ENCODE data around the gene MAPKAP1. TPM values are rescaled to one million over a fixed set of nuclear protein-coding genes. Genes with fewer than 3 reads are reported as not detected.

The MAPKAP1 gene
- total RNA-seq, 2 experiments from 2014 or later = 66.2 to 78.8 TPM

DNA sequence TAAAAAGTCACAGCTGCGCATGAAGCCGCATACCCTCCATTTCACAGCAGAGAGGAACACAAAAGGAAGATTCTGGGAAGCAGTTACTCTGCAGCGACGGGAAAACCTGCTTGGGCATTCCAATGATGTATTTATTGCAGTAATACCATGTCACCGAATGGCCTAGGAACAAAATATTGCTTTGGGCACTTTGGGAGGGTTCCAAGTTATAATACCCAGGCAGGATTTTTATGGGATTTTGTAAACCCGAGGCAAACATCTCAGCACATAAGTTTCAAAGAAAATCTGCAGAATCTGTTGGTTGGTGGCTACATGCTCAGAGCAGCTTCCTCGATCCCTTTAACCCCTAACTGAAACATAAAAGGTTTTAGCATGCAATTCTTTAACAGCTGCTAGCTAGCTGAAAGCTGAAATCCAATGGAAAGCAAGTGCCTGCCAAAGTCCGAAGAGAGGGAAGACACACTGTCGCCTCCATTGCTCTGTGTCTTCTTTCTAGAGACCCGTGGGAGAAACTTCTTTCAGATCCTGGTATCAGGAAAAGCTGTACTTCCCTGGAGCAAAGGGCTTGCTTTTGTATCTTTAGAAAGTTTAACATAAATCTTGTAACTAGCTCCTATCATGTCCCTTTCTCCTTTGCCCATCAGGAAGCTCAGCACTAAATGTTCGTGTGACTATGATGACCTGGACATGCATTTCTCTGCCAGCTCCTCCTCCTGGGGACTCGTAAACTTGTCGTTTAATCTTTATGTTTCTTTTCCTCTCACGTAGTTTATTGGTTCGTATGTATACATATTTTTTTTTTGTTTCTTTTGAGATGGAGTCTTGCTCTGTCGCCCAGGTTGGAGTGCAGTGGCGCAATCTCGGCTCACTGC lies 195.0 kb downstream of the MAPKAP1 start:
- no TSS peak for BruUV-seq (replicated peaks)
- CTCF ChIA-PET (ENCODE audit: unreplicated experiment) = no interaction called here
- Histone ChIP-seq H3K4me1 (ENCODE audit: insufficient read depth, low read length, poor library complexity, severe bottlenecking) (no peaks in the 10 kb centered on the region), H4K20me1 (ENCODE audit: insufficient read depth, low read length) (no peaks in the 10 kb centered on the region; the same call in 1 of the 2 replicates), H2AFZ (ENCODE audit: low read length) (no peak overlapping the region), H3K4me2 (ENCODE audit: low read length) (no peak overlapping the region), H3K4me3 (ENCODE audit: low read depth, low read length, poor library complexity, severe bottlenecking) (no peak overlapping the region), H3K79me2 (ENCODE audit: insufficient read depth, low read depth, low read length) (no peaks in the 10 kb centered on the region), H3K27ac (ENCODE audit: low read depth, low read length, poor library complexity, severe bottlenecking) (no peak overlapping the region), H3K9me3 (ENCODE audit: low read length) (no peaks in the 10 kb centered on the region), H3K36me3 (ENCODE audit: insufficient read depth, low read length) (no peaks in the 10 kb centered on the region), H3K9me2 (ENCODE audit: insufficient read depth, low read length) (no peaks in the 10 kb centered on the region)
- no peak for DNase-seq (ENCODE audit: low spot score)
- intact Hi-C loops (cut with micrococcal nuclease; ENCODE audit: unreplicated experiment) = no loop called here
- POLR2A ChIA-PET = no interaction called here
- TF ChIP-seq, protein P1, sequence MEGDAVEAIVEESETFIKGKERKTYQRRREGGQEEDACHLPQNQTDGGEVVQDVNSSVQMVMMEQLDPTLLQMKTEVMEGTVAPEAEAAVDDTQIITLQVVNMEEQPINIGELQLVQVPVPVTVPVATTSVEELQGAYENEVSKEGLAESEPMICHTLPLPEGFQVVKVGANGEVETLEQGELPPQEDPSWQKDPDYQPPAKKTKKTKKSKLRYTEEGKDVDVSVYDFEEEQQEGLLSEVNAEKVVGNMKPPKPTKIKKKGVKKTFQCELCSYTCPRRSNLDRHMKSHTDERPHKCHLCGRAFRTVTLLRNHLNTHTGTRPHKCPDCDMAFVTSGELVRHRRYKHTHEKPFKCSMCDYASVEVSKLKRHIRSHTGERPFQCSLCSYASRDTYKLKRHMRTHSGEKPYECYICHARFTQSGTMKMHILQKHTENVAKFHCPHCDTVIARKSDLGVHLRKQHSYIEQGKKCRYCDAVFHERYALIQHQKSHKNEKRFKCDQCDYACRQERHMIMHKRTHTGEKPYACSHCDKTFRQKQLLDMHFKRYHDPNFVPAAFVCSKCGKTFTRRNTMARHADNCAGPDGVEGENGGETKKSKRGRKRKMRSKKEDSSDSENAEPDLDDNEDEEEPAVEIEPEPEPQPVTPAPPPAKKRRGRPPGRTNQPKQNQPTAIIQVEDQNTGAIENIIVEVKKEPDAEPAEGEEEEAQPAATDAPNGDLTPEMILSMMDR (conservative IDR thresholded peaks at IDR 0.05; ENCODE audit: low read length) = no peak
- TF ChIP-seq EZH2phosphoT487 (IDR thresholded peaks at IDR 0.05; ENCODE audit: borderline replicate concordance, low read depth, low read length) = no peak

DNA sequence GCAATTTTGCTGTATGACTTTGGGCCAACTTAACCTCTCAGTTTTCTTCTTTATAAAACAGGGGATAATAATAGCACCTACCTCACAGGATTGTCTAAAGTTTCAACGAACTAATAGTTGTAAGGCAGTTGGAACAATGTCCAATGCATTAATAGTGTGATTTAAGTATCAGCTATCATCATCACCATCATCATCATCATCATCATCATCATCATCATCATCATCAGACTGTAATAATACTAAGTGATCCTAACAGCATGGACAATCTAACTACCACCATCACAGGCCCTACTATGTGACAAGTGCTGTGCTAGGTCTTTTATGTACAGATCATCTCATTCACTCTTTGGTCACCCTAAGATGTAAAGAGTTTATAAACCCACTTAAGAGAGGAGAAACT lies 196.0 kb downstream of the MAPKAP1 start:
- no peak for DNase-seq (ENCODE audit: low spot score)

DNA sequence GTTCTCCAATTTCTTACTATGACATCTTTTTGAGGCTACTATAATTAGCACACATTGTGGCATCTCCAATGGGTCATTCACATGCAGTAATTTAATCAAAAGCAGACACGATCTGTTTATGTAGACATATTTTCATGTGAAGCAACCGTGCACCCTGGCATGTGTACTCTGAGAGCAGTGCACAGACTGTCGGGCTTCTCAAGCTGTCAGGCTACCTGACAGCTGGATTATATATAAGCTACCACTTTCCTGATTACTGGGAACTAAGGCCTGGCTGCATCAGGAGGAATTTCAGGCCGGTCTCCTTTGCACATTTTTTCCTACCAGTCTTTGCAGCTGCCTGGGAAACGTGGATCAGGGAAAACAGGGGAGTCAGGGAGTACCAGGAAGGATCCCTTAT lies 197.5 kb downstream of the MAPKAP1 start:
- Histone ChIP-seq H3K36me3 (ENCODE audit: insufficient read depth, low read length) (no peaks in the 10 kb centered on the region), H3K4me2 (ENCODE audit: low read length) (no peak overlapping the region), H3K79me2 (ENCODE audit: insufficient read depth, low read depth, low read length) (no peaks in the 10 kb centered on the region), H3K4me1 (ENCODE audit: insufficient read depth, low read length, poor library complexity, severe bottlenecking) (no peaks in the 10 kb centered on the region), H3K9me3 (ENCODE audit: low read length) (no peaks in the 10 kb centered on the region), H2AFZ (ENCODE audit: low read length) (no peak overlapping the region), H4K20me1 (ENCODE audit: insufficient read depth, low read length) (no peaks in the 10 kb centered on the region; the same call in 1 of the 2 replicates), H3K4me3 (ENCODE audit: low read depth, low read length, poor library complexity, severe bottlenecking) (no peak overlapping the region), H3K9me2 (ENCODE audit: insufficient read depth, low read length) (no peaks in the 10 kb centered on the region), H3K27ac (ENCODE audit: low read depth, low read length, poor library complexity, severe bottlenecking) (no peak overlapping the region)
- ChIA-PET CTCF (ENCODE audit: unreplicated experiment) (no interaction called here), POLR2A (no interaction called here)
- TF ChIP-seq, protein P1 (conservative IDR thresholded peaks at IDR 0.05; ENCODE audit: low read length) = no peak
- no peak for DNase-seq (ENCODE audit: low spot score)
- no TSS peak for BruUV-seq (replicated peaks)
- intact Hi-C loops (cut with micrococcal nuclease; ENCODE audit: unreplicated experiment) = no loop called here

More for the DNA sequence above, 196.0 kb downstream of the MAPKAP1 start:
- Histone ChIP-seq H3K79me2 (ENCODE audit: insufficient read depth, low read depth, low read length) (no peaks in the 10 kb centered on the region), H3K4me3 (ENCODE audit: low read depth, low read length, poor library complexity, severe bottlenecking) (no peak overlapping the region), H3K9me2 (ENCODE audit: insufficient read depth, low read length) (no peaks in the 10 kb centered on the region), H2AFZ (ENCODE audit: low read length) (no peak overlapping the region), H4K20me1 (ENCODE audit: insufficient read depth, low read length) (no peaks in the 10 kb centered on the region; the same call in 1 of the 2 replicates), H3K4me1 (ENCODE audit: insufficient read depth, low read length, poor library complexity, severe bottlenecking) (no peaks in the 10 kb centered on the region), H3K4me2 (ENCODE audit: low read length) (no peak overlapping the region), H3K36me3 (ENCODE audit: insufficient read depth, low read length) (no peaks in the 10 kb centered on the region), H3K27ac (ENCODE audit: low read depth, low read length, poor library complexity, severe bottlenecking) (no peak overlapping the region), H3K9me3 (ENCODE audit: low read length) (no peaks in the 10 kb centered on the region)
- ChIA-PET CTCF (ENCODE audit: unreplicated experiment) (no interaction called here), POLR2A (no interaction called here)
- intact Hi-C loops (cut with micrococcal nuclease; ENCODE audit: unreplicated experiment) = no loop called here
- no peak for TF ChIP-seq EZH2phosphoT487 (IDR thresholded peaks at IDR 0.05; ENCODE audit: borderline replicate concordance, low read depth, low read length)
- BruUV-seq (replicated peaks) = no TSS peak
